IgD-negative memory B cell (primary cell): ENCODE measurements around the gene LRRC7. TPM values are rescaled to one million over a fixed set of nuclear protein-coding genes. Genes with fewer than 3 reads are reported as not detected.
A peak's percentile ranks its signal among the peaks of the same experiment; 100 is the strongest.
"Not testable (repeated sequence)": the region's sequence is repeated elsewhere in the genome, so short reads cannot be mapped to it uniquely, and the experiment has no call there.

Experiments used
- H3K27ac Mint-ChIP-seq, 3 donors: one replicate each; pipeline ENCODE4 v1.8.0; 2020 to 2022; ENCODE audit warnings: mild to moderate bottlenecking in 3 of 3, mixed read lengths in 3 of 3, moderate library complexity in 1 of 3
- H3K27me3 Mint-ChIP-seq: one replicate; pipeline ENCODE4 v1.8.0; 2021; ENCODE audit warnings: mixed read lengths
- H3K36me3 Mint-ChIP-seq: one replicate; pipeline ENCODE4 v1.8.0; 2020; ENCODE audit warnings: mild to moderate bottlenecking, mixed read lengths
- H3K4me1 Mint-ChIP-seq, 3 donors: one replicate each; pipeline ENCODE4 v1.8.0; 2020 to 2022; ENCODE audit warnings: mixed read lengths in 3 of 3, mild to moderate bottlenecking in 1 of 3
- H3K4me3 Mint-ChIP-seq, 4 donors: one replicate each; pipeline ENCODE4 v1.8.0; 2020 to 2022; ENCODE audit warnings: mild to moderate bottlenecking in 4 of 4, mixed read lengths in 4 of 4, moderate library complexity in 3 of 4
- H3K9me3 Mint-ChIP-seq, 3 donors: one replicate each; pipeline ENCODE4 v1.8.0; 2020 to 2021; ENCODE audit warnings: mixed read lengths in 3 of 3, mild to moderate bottlenecking in 1 of 3
- polyA plus RNA-seq: library from polyadenylated mRNA; unstranded; fragments of 300-500 nt; fragmentation: Illumina TruSeq; gene quantifications from one replicate; pipeline ENCODE4 v1.2.3, GENCODE V29; 2021

Gene LRRC7
- polyA plus RNA-seq, 1 donor from 2014 or later, result not detected

- Mint-ChIP-seq H3K36me3 (no peaks in the 10 kb centered on the region), H3K4me3 (no peak overlapping the region), H3K27ac (no peak overlapping the region), H3K27me3 (peaks cover 3% of the 10 kb centered on the region), H3K9me3 (no peaks in the 10 kb centered on the region), H3K4me1 (no peaks in the 10 kb centered on the region)
These were observed 477.1 kb downstream of the LRRC7 start for GRCh38 chr1:70044832-70045231.

- H3K27ac Mint-ChIP-seq, H3K36me3 Mint-ChIP-seq, H3K4me1 Mint-ChIP-seq, H3K27me3 Mint-ChIP-seq, H3K9me3 Mint-ChIP-seq, H3K4me3 Mint-ChIP-seq: not testable (repeated sequence)
These were observed 477.9 kb downstream of the LRRC7 start for GRCh38 chr1:70045581-70045980.

- Mint-ChIP-seq H3K4me3 (no peak overlapping the region), H3K27ac (no peak overlapping the region), H3K36me3 (no peaks in the 10 kb centered on the region), H3K4me1 (no peaks in the 10 kb centered on the region), H3K27me3 (peaks cover 3% of the 10 kb centered on the region), H3K9me3 (no peaks in the 10 kb centered on the region)
These were observed 480.8 kb downstream of the LRRC7 start for GRCh38 chr1:70048336-70049094.

GRCh38 chr1:70051926-70052325 is 484.2 kb downstream of the LRRC7 start:
- no peak overlapping the region for H3K4me3 Mint-ChIP-seq
- no peaks in the 10 kb centered on the region for H3K27me3 Mint-ChIP-seq
- no peak overlapping the region for H3K27ac Mint-ChIP-seq
- no peaks in the 10 kb centered on the region for H3K36me3 Mint-ChIP-seq
- peaks cover 0 to 4% (median 0%) of the 10 kb centered on the region in 3 donors for H3K9me3 Mint-ChIP-seq
- no peaks in the 10 kb centered on the region for H3K4me1 Mint-ChIP-seq

- peaks cover 0 to 1% (median 0%) of the 10 kb centered on the region in 3 donors for H3K4me1 Mint-ChIP-seq
- H3K36me3 Mint-ChIP-seq, result no peaks in the 10 kb centered on the region
- H3K27ac Mint-ChIP-seq, result no peak overlapping the region
- no peaks in the 10 kb centered on the region for H3K27me3 Mint-ChIP-seq
- peaks cover 0 to 4% (median 0%) of the 10 kb centered on the region in 3 donors for H3K9me3 Mint-ChIP-seq
- no peak overlapping the region for H3K4me3 Mint-ChIP-seq
These were observed 489.8 kb downstream of the LRRC7 start for GRCh38 chr1:70057500-70057899.

- H3K4me1 Mint-ChIP-seq, result peaks cover 0 to 1% (median 0%) of the 10 kb centered on the region in 3 donors
- peaks cover 0 to under 1% (median 0%) of the 10 kb centered on the region in 3 donors for H3K9me3 Mint-ChIP-seq
- no peak overlapping the region for H3K27ac Mint-ChIP-seq
- no peaks in the 10 kb centered on the region for H3K36me3 Mint-ChIP-seq
- H3K4me3 Mint-ChIP-seq, result no peak overlapping the region
- no peaks in the 10 kb centered on the region for H3K27me3 Mint-ChIP-seq
These were observed 493.5 kb downstream of the LRRC7 start for GRCh38 chr1:70061231-70061630.

- H3K4me3 Mint-ChIP-seq, result no peak overlapping the region
- H3K9me3 Mint-ChIP-seq, result peaks cover 0 to 4% (median 3%) of the 10 kb centered on the region in 3 donors
- H3K36me3 Mint-ChIP-seq, result no peaks in the 10 kb centered on the region
- peaks cover 0 to 1% (median 0%) of the 10 kb centered on the region in 3 donors for H3K4me1 Mint-ChIP-seq
- no peaks in the 10 kb centered on the region for H3K27me3 Mint-ChIP-seq
- H3K27ac Mint-ChIP-seq, result no peak overlapping the region
These were observed 496.1 kb downstream of the LRRC7 start for GRCh38 chr1:70063861-70064260.

GRCh38 chr1:70066711-70067110 is 499.0 kb downstream of the LRRC7 start:
- Mint-ChIP-seq H3K4me1 (no peaks in the 10 kb centered on the region), H3K36me3 (no peaks in the 10 kb centered on the region), H3K27me3 (peaks cover 3% of the 10 kb centered on the region), H3K9me3 (peaks cover 0 to 4% (median 3%) of the 10 kb centered on the region in 3 donors), H3K4me3 (no peak overlapping the region), H3K27ac (no peak overlapping the region)

GRCh38 chr1:70071601-70072000 is 503.9 kb downstream of the LRRC7 start:
- H3K27me3 Mint-ChIP-seq, result peaks cover 3% of the 10 kb centered on the region
- peaks cover 0 to 3% (median 2%) of the 10 kb centered on the region in 3 donors for H3K9me3 Mint-ChIP-seq
- no peaks in the 10 kb centered on the region for H3K36me3 Mint-ChIP-seq
- no peaks in the 10 kb centered on the region for H3K4me1 Mint-ChIP-seq
- no peak overlapping the region for H3K4me3 Mint-ChIP-seq
- H3K27ac Mint-ChIP-seq, result no peak overlapping the region

- Mint-ChIP-seq H3K4me1 (no peaks in the 10 kb centered on the region), H3K4me3 (no peak overlapping the region), H3K9me3 (peaks cover 0 to 3% (median 2%) of the 10 kb centered on the region in 3 donors), H3K36me3 (no peaks in the 10 kb centered on the region), H3K27ac (no peak overlapping the region), H3K27me3 (peaks cover 3% of the 10 kb centered on the region)
These were observed 504.6 kb downstream of the LRRC7 start for GRCh38 chr1:70072231-70072751.

GRCh38 chr1:70075761-70076160 is 508.0 kb downstream of the LRRC7 start:
- no peak overlapping the region for H3K27ac Mint-ChIP-seq
- H3K27me3 Mint-ChIP-seq, result peaks cover 1% of the 10 kb centered on the region
- H3K4me1 Mint-ChIP-seq, result no peaks in the 10 kb centered on the region

GRCh38 chr1:70077066-70077465 is 509.3 kb downstream of the LRRC7 start:
- H3K36me3 Mint-ChIP-seq, result no peaks in the 10 kb centered on the region

More at GRCh38 chr1:70075761-70076160, 508.0 kb downstream of the LRRC7 start:
- Mint-ChIP-seq H3K4me3 (no peak overlapping the region), H3K36me3 (no peaks in the 10 kb centered on the region), H3K9me3 (peaks cover 0 to 2% (median 0%) of the 10 kb centered on the region in 3 donors)

GRCh38 chr1:70079546-70079945 is 511.8 kb downstream of the LRRC7 start:
- H3K9me3 Mint-ChIP-seq, result peaks cover 0 to 9% (median 3%) of the 10 kb centered on the region in 3 donors
- H3K4me1 Mint-ChIP-seq, result peaks cover 0 to 5% (median 4%) of the 10 kb centered on the region in 3 donors
- peaks cover 1% of the 10 kb centered on the region for H3K27me3 Mint-ChIP-seq
- H3K36me3 Mint-ChIP-seq, result no peaks in the 10 kb centered on the region
- no peak overlapping the region for H3K4me3 Mint-ChIP-seq
- no peak overlapping the region for H3K27ac Mint-ChIP-seq

More at GRCh38 chr1:70077066-70077465, 509.3 kb downstream of the LRRC7 start:
- H3K27ac Mint-ChIP-seq, result no peak overlapping the region
- H3K4me3 Mint-ChIP-seq, result no peak overlapping the region
- no peaks in the 10 kb centered on the region for H3K4me1 Mint-ChIP-seq
- H3K9me3 Mint-ChIP-seq, result peaks cover 0 to 2% (median 0%) of the 10 kb centered on the region in 3 donors
- peaks cover 1% of the 10 kb centered on the region for H3K27me3 Mint-ChIP-seq

GRCh38 chr1:70083519-70083918 is 515.8 kb downstream of the LRRC7 start:
- Mint-ChIP-seq H3K27me3 (no peaks in the 10 kb centered on the region), H3K4me3 (peak overlapping the region in 1 of 4 donors; percentile 14), H3K9me3 (peaks cover 2 to 9% (median 2%) of the 10 kb centered on the region in 3 donors), H3K36me3 (no peaks in the 10 kb centered on the region), H3K27ac (no peak overlapping the region), H3K4me1 (peaks cover 0 to 5% (median 4%) of the 10 kb centered on the region in 3 donors)

- no peaks in the 10 kb centered on the region for H3K36me3 Mint-ChIP-seq
- H3K27ac Mint-ChIP-seq, result no peak overlapping the region
- H3K4me1 Mint-ChIP-seq, result peaks cover 0 to 5% (median 4%) of the 10 kb centered on the region in 3 donors
- H3K9me3 Mint-ChIP-seq, result peaks cover 2 to 9% (median 2%) of the 10 kb centered on the region in 3 donors
- peak overlapping the region in 1 of 4 donors; percentile 7 for H3K4me3 Mint-ChIP-seq
- no peaks in the 10 kb centered on the region for H3K27me3 Mint-ChIP-seq
These were observed 516.7 kb downstream of the LRRC7 start for GRCh38 chr1:70084314-70084915.
